Small intestine (tissue), 7 donors: ENCODE measurements around the gene RELN. TPM values are rescaled to one million over a fixed set of nuclear protein-coding genes. Genes with fewer than 3 reads are reported as not detected.
"Not testable (repeated sequence)": the region's sequence is repeated elsewhere in the genome, so short reads cannot be mapped to it uniquely, and the experiment has no call there.

Source experiments
- DNase-seq, 2 donors: peaks; one replicate each; pipeline versions ENCODE4 v3.0.0 to v3.0.0-alpha.2; 2013
- FAIRE-seq: peaks from 2 replicates; lab custom pipeline; 2012; peaks lifted over from hg19 to GRCh38; lab: Jason Lieb, UNC
- H3K27ac ChIP-seq, 3 donors: one replicate each; pipeline ENCODE4 v1.5.1; 2013; ENCODE audit warnings: low read length in 2 of 3, mild to moderate bottlenecking in 2 of 3, control low read depth in 1 of 3, inconsistent platforms in 1 of 3, low read depth in 1 of 3, moderate library complexity in 1 of 3
- H3K27me3 ChIP-seq, 3 donors: one replicate each; pipeline ENCODE4 v1.6.1; 2013; ENCODE audit warnings: low read length in 3 of 3, inconsistent platforms in 1 of 3; ENCODE audit not compliant: control insufficient read depth in 3 of 3, insufficient read depth in 3 of 3
- H3K36me3 ChIP-seq, 3 donors: one replicate each; pipeline ENCODE4 v1.6.1; 2013; ENCODE audit warnings: low read length in 3 of 3, inconsistent platforms in 1 of 3, low read depth in 1 of 3, mild to moderate bottlenecking in 1 of 3, moderate library complexity in 1 of 3; ENCODE audit not compliant: control insufficient read depth in 3 of 3, insufficient read depth in 2 of 3
- H3K4me1 ChIP-seq, 3 donors: one replicate each; pipeline ENCODE4 v1.6.1; 2013; ENCODE audit warnings: low read length in 2 of 3, inconsistent platforms in 1 of 3, low read depth in 1 of 3, mild to moderate bottlenecking in 1 of 3, moderate library complexity in 1 of 3; ENCODE audit not compliant: control insufficient read depth in 3 of 3, insufficient read depth in 2 of 3
- H3K4me3 ChIP-seq, 3 donors: one replicate each; pipeline ENCODE4 v1.5.1; 2013; ENCODE audit warnings: low read length in 3 of 3, control low read depth in 1 of 3, inconsistent platforms in 1 of 3, low read depth in 1 of 3, mild to moderate bottlenecking in 1 of 3, moderate library complexity in 1 of 3
- H3K9me3 ChIP-seq, 2 donors: one replicate each; pipeline ENCODE4 v1.6.1; 2013; ENCODE audit warnings: low read depth in 1 of 2, low read length in 1 of 2; ENCODE audit not compliant: control insufficient read depth in 2 of 2, insufficient read depth in 1 of 2
- WGBS, 3 donors: extraction: QIAGEN DNeasy Blood & Tissue Kit; methylation state at CpG; one replicate each; pipeline ENCODE4 v1.1.7; 2013; 5-methylcytosine and 5-hydroxymethylcytosine counted together
- polyA plus RNA-seq, 4 donors: library from polyadenylated mRNA; stranded (reverse) in 3 of 4; unstranded in 1 of 4; fragments of 200-250 nt in 3 of 4; fragments of 120-200 nt in 1 of 4; gene quantifications; one replicate each; pipeline versions ENCODE4 v1.2.1 to v1.2.3, GENCODE V29; 2013
- donor health status: healthy with polysubstance abuse.
- donor health status: control.
- donor health status: control.
- donor health status: Bipolar disorder and iron deficiency.
- donor health status: healthy.

Gene RELN
- polyA plus RNA-seq, 4 donors = 3.4 to 8.1 TPM; not detected in 2

- no peaks in the 10 kb centered on the region for H3K36me3 ChIP-seq
- WGBS, 3 donors = 42 to 67% (median 53%) methylated on average over 1 of the region's 1 CpG
- DNase-seq (no peak), FAIRE-seq (no peak)
- H3K27ac ChIP-seq = no peak overlapping the region
- no peaks in the 10 kb centered on the region for H3K9me3 ChIP-seq
- no peaks in the 10 kb centered on the region for H3K4me1 ChIP-seq
- H3K4me3 ChIP-seq = no peak overlapping the region
- H3K27me3 ChIP-seq = no peaks in the 10 kb centered on the region
Observed at GRCh38 chr7:103915680-103916357, 73.6 kb downstream of the RELN start.

DNA sequence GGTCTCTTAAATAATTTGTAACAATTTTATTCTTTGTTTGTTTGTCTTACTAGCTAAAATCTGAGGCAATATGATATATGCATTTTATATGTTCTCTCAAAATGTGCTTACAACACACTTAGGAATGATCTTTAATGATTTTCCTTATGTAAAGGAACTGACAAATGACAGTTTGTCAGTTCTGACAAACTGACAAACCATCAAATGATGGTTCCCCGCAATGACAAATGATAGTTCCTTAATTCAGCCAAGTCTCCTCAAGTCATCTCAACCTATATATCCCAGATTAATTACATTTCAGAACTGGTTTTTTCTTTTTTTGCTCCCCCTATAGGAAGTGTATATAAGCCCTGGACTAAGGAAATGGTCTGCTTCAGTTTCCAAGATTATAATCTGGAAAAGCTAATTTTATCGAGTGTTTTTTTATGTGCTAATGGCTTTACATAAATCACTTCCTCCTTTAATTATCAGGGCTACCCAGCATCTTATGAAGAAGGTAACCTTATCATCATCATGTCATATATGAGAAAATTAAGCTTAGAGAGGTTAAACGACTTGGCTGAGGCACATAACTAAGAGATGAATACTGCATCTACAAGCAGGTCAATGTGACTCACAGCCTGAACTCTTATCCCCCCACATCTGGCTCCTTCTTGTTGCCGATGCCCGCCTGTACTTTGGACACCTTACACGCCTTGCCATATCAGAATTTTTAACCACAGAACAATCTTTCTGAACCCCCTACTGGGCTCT lies 75.1 kb downstream of the RELN start:
- no peak for DNase-seq
- H3K27ac ChIP-seq = no peak overlapping the region
- 32 to 71% (median 54%) methylated on average over 6 of the region's 6 CpGs for WGBS, 3 donors

GRCh38 chr7:103912891-103913605 lies 76.4 kb downstream of the RELN start:
- Histone ChIP-seq H3K27me3 (no peaks in the 10 kb centered on the region), H3K4me1 (no peaks in the 10 kb centered on the region), H3K36me3 (no peaks in the 10 kb centered on the region), H3K9me3 (no peaks in the 10 kb centered on the region), H3K27ac (no peak overlapping the region), H3K4me3 (no peak overlapping the region)
- FAIRE-seq (no peak), DNase-seq (no peak)
- 61 to 72% (median 62%) methylated on average over 1 of the region's 1 CpG for WGBS, 3 donors

More for the DNA sequence above, 75.1 kb downstream of the RELN start:
- no peak overlapping the region for H3K4me3 ChIP-seq
- no peaks in the 10 kb centered on the region for H3K4me1 ChIP-seq
- no peaks in the 10 kb centered on the region for H3K27me3 ChIP-seq
- no peaks in the 10 kb centered on the region for H3K36me3 ChIP-seq
- H3K9me3 ChIP-seq = no peaks in the 10 kb centered on the region
- no peak for FAIRE-seq

GRCh38 chr7:103911015-103911414 lies 78.4 kb downstream of the RELN start:
- 88 to 94% (median 94%) methylated on average over 1 of the region's 1 CpG for WGBS, 3 donors
- H3K4me1 ChIP-seq, H3K27ac ChIP-seq, H3K4me3 ChIP-seq, H3K36me3 ChIP-seq, FAIRE-seq, DNase-seq, H3K27me3 ChIP-seq, H3K9me3 ChIP-seq: not testable (repeated sequence)

- FAIRE-seq = no peak
- 62 to 65% (median 64%) methylated on average over 2 of the region's 2 CpGs for WGBS, 3 donors
- Histone ChIP-seq H3K4me3 (no peak overlapping the region), H3K9me3 (no peaks in the 10 kb centered on the region), H3K27me3 (no peaks in the 10 kb centered on the region), H3K36me3 (no peaks in the 10 kb centered on the region), H3K27ac (no peak overlapping the region), H3K4me1 (no peaks in the 10 kb centered on the region)
- no peak for DNase-seq
Observed at GRCh38 chr7:103905997-103906396, 83.5 kb downstream of the RELN start.

DNA sequence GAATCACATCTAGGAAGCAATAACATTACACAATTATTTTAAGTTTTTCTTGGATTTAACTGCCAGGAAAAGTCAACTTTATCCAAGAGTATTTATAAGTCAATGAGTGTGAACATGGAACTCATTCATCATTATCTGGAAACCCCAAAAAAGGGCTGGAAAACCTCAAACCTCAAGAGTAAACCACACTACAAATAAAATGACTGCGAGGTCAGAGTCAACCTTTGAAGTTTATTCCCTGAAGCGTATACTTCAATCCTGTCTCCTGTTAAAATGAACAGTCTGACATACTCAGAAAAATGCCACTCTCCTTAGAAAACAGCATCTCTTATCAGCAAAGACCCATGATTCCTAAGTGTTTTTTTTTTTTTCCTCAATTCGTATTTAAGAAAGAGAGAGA lies 86.5 kb downstream of the RELN start:
- FAIRE-seq (no peak), DNase-seq (no peak)
- WGBS, 3 donors = 26 to 56% (median 38%) methylated on average over 3 of the region's 3 CpGs
- Histone ChIP-seq H3K9me3 (no peaks in the 10 kb centered on the region), H3K36me3 (no peaks in the 10 kb centered on the region), H3K27me3 (no peaks in the 10 kb centered on the region), H3K27ac (no peak overlapping the region), H3K4me3 (no peak overlapping the region), H3K4me1 (no peaks in the 10 kb centered on the region)

- FAIRE-seq, H3K9me3 ChIP-seq, H3K27me3 ChIP-seq, H3K4me3 ChIP-seq, H3K4me1 ChIP-seq, H3K36me3 ChIP-seq, DNase-seq, H3K27ac ChIP-seq: not testable (repeated sequence)
- 72 to 80% (median 77%) methylated on average over 4 of the region's 4 CpGs for WGBS, 3 donors
Observed at GRCh38 chr7:103896826-103897225, 92.6 kb downstream of the RELN start.
